B cell (primary cell): ENCODE measurements around the gene ARNT2.
"Not testable (repeated sequence)": the region's sequence is repeated elsewhere in the genome, so short reads cannot be mapped to it uniquely, and the experiment has no call there.

Experiments used
- EZH2 ChIP-seq: IDR thresholded peaks from 2 replicates; pipeline ENCODE4 v1.6.1; 2012; ENCODE audit warnings: borderline replicate concordance, low read depth, mild to moderate bottlenecking, moderate library complexity, low read length; ENCODE audit not compliant: insufficient read depth, poor library complexity, severe bottlenecking
- TF ChIP-seq, protein P1 (sequence below): fragments of 200-600 bp; IDR thresholded peaks from one replicate; pipeline ENCODE4 v1.8.0; 2022; ENCODE audit warnings: antibody characterized with exemption, mild to moderate bottlenecking

DNA sequence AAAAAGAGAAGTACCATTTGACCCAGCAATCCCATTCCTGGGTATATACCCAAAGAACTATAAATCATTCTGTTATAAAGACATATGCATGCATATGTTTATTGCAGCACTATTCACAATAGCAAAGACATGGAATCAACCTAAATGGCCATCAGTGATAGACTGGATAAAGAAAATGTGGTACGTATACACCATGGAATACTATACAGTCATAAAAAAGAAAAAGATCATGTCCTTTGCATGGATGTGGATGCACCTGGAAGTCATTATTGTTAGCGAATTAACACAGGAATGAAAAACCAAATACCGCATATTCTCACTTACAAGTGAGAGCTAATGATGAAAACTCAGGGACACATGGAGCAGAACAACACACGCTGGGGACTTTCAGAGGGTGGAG is 106.8 kb downstream of the ARNT2 start:
- TF ChIP-seq, protein P1, sequence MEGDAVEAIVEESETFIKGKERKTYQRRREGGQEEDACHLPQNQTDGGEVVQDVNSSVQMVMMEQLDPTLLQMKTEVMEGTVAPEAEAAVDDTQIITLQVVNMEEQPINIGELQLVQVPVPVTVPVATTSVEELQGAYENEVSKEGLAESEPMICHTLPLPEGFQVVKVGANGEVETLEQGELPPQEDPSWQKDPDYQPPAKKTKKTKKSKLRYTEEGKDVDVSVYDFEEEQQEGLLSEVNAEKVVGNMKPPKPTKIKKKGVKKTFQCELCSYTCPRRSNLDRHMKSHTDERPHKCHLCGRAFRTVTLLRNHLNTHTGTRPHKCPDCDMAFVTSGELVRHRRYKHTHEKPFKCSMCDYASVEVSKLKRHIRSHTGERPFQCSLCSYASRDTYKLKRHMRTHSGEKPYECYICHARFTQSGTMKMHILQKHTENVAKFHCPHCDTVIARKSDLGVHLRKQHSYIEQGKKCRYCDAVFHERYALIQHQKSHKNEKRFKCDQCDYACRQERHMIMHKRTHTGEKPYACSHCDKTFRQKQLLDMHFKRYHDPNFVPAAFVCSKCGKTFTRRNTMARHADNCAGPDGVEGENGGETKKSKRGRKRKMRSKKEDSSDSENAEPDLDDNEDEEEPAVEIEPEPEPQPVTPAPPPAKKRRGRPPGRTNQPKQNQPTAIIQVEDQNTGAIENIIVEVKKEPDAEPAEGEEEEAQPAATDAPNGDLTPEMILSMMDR, result not testable (repeated sequence)
- TF ChIP-seq EZH2, result not testable (repeated sequence)
